ENCODE measurements around the gene RNASEH2B. TPM values are rescaled to one million over a fixed set of nuclear protein-coding genes. Genes with fewer than 3 reads are reported as not detected.
A peak's percentile ranks its signal among the peaks of the same experiment; 100 is the strongest.

RNASEH2B gene
- total RNA-seq, 1 experiment from 2014 or later = 33.3 TPM

- ATAC-seq (peak; percentile 75), DNase-seq (ENCODE audit: low spot score) (no peak)
- peaks cover 11% of the 10 kb centered on the region; the same call in 1 of the 2 replicates for H3K27me3 Mint-ChIP-seq (ENCODE audit: low read depth)
- TF ChIP-seq, protein P1, sequence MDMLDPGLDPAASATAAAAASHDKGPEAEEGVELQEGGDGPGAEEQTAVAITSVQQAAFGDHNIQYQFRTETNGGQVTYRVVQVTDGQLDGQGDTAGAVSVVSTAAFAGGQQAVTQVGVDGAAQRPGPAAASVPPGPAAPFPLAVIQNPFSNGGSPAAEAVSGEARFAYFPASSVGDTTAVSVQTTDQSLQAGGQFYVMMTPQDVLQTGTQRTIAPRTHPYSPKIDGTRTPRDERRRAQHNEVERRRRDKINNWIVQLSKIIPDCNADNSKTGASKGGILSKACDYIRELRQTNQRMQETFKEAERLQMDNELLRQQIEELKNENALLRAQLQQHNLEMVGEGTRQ (CRISPR knock-in tag; IDR thresholded peaks at IDR 0.05) = peak; percentile 55
- TF ChIP-seq TEAD4 (CRISPR knock-in tag; IDR thresholded peaks at IDR 0.05) = no peak
- 0 out of 2 replicates have a peak, but pooled peaks have one; percentile 3 for TF ChIP-seq HMGA2 (CRISPR knock-in tag; IDR thresholded peaks at IDR 0.05)
- TF ChIP-seq, protein P2, sequence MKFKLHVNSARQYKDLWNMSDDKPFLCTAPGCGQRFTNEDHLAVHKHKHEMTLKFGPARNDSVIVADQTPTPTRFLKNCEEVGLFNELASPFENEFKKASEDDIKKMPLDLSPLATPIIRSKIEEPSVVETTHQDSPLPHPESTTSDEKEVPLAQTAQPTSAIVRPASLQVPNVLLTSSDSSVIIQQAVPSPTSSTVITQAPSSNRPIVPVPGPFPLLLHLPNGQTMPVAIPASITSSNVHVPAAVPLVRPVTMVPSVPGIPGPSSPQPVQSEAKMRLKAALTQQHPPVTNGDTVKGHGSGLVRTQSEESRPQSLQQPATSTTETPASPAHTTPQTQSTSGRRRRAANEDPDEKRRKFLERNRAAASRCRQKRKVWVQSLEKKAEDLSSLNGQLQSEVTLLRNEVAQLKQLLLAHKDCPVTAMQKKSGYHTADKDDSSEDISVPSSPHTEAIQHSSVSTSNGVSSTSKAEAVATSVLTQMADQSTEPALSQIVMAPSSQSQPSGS (CRISPR knock-in tag; IDR thresholded peaks at IDR 0.05; ENCODE audit: borderline replicate concordance, low read depth) = no peak
- TF ChIP-seq, protein P3, sequence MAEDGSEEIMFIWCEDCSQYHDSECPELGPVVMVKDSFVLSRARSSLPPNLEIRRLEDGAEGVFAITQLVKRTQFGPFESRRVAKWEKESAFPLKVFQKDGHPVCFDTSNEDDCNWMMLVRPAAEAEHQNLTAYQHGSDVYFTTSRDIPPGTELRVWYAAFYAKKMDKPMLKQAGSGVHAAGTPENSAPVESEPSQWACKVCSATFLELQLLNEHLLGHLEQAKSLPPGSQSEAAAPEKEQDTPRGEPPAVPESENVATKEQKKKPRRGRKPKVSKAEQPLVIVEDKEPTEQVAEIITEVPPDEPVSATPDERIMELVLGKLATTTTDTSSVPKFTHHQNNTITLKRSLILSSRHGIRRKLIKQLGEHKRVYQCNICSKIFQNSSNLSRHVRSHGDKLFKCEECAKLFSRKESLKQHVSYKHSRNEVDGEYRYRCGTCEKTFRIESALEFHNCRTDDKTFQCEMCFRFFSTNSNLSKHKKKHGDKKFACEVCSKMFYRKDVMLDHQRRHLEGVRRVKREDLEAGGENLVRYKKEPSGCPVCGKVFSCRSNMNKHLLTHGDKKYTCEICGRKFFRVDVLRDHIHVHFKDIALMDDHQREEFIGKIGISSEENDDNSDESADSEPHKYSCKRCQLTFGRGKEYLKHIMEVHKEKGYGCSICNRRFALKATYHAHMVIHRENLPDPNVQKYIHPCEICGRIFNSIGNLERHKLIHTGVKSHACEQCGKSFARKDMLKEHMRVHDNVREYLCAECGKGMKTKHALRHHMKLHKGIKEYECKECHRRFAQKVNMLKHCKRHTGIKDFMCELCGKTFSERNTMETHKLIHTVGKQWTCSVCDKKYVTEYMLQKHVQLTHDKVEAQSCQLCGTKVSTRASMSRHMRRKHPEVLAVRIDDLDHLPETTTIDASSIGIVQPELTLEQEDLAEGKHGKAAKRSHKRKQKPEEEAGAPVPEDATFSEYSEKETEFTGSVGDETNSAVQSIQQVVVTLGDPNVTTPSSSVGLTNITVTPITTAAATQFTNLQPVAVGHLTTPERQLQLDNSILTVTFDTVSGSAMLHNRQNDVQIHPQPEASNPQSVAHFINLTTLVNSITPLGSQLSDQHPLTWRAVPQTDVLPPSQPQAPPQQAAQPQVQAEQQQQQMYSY (CRISPR knock-in tag; IDR thresholded peaks at IDR 0.05) = no peak
- TF ChIP-seq, protein P4, sequence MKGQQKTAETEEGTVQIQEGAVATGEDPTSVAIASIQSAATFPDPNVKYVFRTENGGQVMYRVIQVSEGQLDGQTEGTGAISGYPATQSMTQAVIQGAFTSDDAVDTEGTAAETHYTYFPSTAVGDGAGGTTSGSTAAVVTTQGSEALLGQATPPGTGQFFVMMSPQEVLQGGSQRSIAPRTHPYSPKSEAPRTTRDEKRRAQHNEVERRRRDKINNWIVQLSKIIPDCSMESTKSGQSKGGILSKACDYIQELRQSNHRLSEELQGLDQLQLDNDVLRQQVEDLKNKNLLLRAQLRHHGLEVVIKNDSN (CRISPR knock-in tag; IDR thresholded peaks at IDR 0.05) = peak; percentile 39; the same call in 1 of the 2 replicates
- TF ChIP-seq, protein P5, sequence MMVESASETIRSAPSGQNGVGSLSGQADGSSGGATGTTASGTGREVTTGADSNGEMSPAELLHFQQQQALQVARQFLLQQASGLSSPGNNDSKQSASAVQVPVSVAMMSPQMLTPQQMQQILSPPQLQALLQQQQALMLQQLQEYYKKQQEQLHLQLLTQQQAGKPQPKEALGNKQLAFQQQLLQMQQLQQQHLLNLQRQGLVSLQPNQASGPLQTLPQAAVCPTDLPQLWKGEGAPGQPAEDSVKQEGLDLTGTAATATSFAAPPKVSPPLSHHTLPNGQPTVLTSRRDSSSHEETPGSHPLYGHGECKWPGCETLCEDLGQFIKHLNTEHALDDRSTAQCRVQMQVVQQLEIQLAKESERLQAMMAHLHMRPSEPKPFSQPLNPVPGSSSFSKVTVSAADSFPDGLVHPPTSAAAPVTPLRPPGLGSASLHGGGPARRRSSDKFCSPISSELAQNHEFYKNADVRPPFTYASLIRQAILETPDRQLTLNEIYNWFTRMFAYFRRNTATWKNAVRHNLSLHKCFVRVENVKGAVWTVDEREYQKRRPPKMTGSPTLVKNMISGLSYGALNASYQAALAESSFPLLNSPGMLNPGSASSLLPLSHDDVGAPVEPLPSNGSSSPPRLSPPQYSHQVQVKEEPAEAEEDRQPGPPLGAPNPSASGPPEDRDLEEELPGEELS (CRISPR knock-in tag; IDR thresholded peaks at IDR 0.05) = no peak
- TF ChIP-seq ATF1 (CRISPR knock-in tag; IDR thresholded peaks at IDR 0.05) = no peak
- POLR2A ChIA-PET = interaction anchor here (0.6 to 1.1 kb wide), 2 partner anchors 10 to 992 kb away, joined by 3 to 5 read pairs; no protein-coding TSS in a partner anchor
- CTCF ChIA-PET = interaction anchor here (1.2 to 1.5 kb wide), 2 partner anchors 81 to 92 kb away, joined by 3 read pairs; no protein-coding TSS in a partner anchor
- H3K36me3 Mint-ChIP-seq = peaks cover 2% of the 10 kb centered on the region
- no peak overlapping the region for H3K4me3 Mint-ChIP-seq
- H3K4me1 Mint-ChIP-seq = peaks cover 36% of the 10 kb centered on the region
- peaks cover 5% of the 10 kb centered on the region for H3K9me3 Mint-ChIP-seq
- no peak overlapping the region for H3K27ac Mint-ChIP-seq
Measured at GRCh38 chr13:50990818-50991506, 81.4 kb downstream of the RNASEH2B start.

GRCh38 chr13:50991579-50992521, 82.3 kb downstream of the RNASEH2B start:
- DNase-seq (ENCODE audit: low spot score) (no peak), ATAC-seq (no peak)
- TF ChIP-seq, protein P5 (CRISPR knock-in tag; IDR thresholded peaks at IDR 0.05) = no peak
- no peak for TF ChIP-seq ZNF416 (CRISPR knock-in tag; IDR thresholded peaks at IDR 0.05)
- ChIA-PET POLR2A (no interaction called here), CTCF (interaction anchor here (0.8 to 1.5 kb wide), 3 partner anchors 52 to 91 kb away, joined by 3 read pairs; no protein-coding TSS in a partner anchor)
- H3K4me1 Mint-ChIP-seq = peaks cover 36% of the 10 kb centered on the region
- H3K36me3 Mint-ChIP-seq = peaks cover 2% of the 10 kb centered on the region
- H3K9me3 Mint-ChIP-seq = peaks cover 5% of the 10 kb centered on the region
- H3K27ac Mint-ChIP-seq = no peak overlapping the region
- peaks cover 11% of the 10 kb centered on the region; the same call in 1 of the 2 replicates for H3K27me3 Mint-ChIP-seq (ENCODE audit: low read depth)
- H3K4me3 Mint-ChIP-seq = no peak overlapping the region
